HTR-8/SVneo (cell line): Measurements from ENCODE around the gene MAP3K20.
"Not testable (repeated sequence)": the region's sequence is repeated elsewhere in the genome, so short reads cannot be mapped to it uniquely, and the experiment has no call there.

ENCODE experiments used
- DNase-seq: peaks from one replicate; pipeline ENCODE4 v3.0.0; 2011; ENCODE audit warnings: low spot score, mixed read lengths; ENCODE audit not compliant: insufficient read length
- FAIRE-seq: peaks from 2 replicates; lab custom pipeline; 2011; peaks lifted over from hg19 to GRCh38; lab: Jason Lieb, UNC

The MAP3K20 gene

DNA sequence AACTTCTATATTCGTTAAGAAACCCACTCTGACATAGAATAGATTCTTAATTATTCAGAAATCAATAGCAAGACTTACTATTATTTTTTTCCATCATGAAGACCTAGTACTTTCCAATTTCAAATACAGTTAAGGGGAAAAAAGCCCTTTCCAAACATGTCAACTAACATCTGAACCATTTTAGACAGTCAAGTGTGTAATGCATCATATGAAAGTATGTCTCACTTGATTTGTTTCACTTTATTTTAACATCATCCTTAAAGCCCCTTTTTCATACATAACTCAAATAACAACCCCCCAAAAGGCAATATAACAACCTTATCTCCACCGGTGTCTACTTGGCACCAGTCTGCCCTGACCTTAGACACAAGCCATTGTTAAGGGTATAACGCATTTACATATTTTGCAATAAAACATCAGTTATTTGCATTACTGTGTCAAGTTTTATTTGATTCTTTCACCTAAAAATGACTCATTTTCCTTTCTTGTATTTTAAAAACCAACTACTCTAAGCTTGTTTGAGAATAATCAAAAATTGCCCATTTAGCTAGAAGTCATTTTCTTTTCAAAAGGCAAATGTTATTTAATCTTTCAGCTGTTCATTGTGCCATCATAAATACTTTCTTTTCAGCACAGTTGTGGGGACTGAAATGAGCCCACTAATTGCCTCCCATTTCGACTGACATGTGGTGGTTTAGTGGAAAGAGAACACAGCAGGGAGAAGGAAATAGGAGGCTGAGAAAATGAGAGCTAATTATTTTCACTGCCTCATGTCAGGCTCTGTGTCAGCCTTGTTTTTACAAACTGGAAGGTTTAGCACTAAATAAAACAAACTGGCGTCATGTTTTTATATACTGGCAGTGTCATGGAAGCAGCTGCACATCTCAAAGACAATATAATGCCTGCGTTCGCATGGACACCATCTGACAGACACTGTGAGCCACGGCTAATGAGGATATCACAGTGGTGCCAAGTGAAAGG lies 174.3 kb downstream of the MAP3K20 start:
- DNase-seq (no peak), FAIRE-seq (no peak)

DNA sequence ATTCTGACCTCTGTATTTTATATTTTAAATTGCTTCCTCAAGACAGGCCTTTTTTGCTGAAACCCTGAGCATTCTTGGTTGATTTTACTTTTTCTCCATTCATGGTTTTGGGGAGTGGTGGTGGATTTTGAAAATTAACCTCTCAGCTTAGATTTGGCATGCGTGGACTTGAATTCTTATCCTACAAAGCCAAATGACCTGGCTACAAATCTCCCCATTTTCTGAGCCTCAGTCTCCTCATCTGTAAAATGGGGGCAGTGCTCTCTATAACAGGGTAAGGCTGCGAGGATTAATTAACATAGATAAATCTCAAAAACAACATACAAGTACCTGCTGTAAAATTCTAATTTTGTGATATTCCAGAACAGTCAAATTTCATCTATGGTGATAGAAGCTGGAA lies 175.6 kb downstream of the MAP3K20 start:
- DNase-seq (no peak), FAIRE-seq (no peak)

DNA sequence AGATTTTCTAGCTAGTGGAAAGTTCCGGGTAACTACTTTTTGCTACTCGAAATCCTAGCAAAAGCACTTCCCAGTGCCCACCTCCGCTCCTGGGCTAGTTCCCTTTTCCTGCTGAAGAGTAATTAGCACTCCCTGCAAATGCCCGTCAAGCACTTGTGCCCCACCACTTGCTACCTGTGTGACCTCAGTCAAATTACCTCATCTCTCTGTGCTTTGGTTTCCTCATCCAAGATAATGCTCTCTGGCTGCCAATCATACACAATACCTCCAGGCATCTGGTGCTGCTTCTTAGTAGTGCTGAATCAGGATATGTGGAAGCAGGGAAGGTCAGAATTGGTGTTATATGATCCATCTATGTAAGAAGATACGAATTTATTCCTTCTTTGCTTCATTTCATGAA lies 176.9 kb downstream of the MAP3K20 start:
- FAIRE-seq (no peak), DNase-seq (no peak)

DNA sequence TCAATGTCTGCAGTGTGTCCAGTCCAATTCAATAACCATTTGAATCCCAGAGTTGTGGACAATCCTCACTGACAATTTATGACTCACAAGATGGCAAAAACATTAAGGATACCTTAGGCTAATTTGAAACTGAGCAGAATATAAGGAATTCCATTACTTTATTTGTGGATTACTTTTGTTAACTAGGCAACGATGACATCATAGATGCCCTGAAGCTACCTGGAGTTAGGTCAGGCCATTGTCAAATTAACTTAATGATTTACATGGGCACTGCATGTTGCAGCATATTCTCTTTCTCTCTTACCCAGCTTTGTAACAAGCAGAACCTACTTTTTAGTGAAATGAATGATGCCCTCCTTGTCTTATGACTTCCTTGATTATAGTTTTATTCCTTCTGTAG lies 179.0 kb downstream of the MAP3K20 start:
- DNase-seq (no peak), FAIRE-seq (no peak)

DNA sequence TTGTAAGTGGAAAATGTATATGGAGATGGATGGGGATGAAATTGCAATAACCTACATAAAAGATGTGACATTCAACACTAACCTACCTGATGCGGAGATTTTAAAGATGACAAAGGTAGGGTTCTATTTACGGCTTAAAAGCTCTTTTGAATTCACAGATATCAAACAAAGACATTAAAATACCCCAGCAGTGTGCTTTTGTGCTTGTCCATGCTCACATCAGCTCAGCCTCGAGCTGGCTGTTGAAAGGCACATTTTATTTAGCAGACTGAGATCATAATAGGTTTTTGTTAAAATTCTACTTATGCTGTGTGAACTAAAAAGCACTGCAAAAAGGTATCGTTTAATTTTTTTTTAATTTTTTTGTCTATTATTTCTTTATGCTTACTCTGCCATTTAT lies 183.1 kb downstream of the MAP3K20 start:
- DNase-seq, result no peak
- no peak for FAIRE-seq

DNA sequence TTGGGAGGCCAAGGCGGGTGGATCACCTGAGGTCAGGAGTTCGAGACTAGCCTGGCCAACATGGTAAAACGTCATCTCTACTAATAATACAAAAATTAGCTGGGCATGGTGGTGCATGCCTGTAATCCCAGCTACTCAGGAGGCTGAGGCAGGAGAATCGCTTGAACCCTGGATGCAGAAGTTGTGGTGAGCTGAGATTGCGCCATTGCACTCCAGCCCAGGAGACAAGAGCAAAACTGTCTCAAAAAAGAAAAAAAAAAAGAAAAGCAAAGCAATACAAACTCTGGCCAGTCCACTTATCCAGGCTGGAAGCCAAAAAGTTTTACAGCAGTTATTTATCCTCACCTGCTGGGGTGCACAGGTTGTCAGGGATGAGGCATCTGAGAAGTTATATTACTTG lies 186.7 kb downstream of the MAP3K20 start:
- not testable (repeated sequence) for FAIRE-seq, DNase-seq

DNA sequence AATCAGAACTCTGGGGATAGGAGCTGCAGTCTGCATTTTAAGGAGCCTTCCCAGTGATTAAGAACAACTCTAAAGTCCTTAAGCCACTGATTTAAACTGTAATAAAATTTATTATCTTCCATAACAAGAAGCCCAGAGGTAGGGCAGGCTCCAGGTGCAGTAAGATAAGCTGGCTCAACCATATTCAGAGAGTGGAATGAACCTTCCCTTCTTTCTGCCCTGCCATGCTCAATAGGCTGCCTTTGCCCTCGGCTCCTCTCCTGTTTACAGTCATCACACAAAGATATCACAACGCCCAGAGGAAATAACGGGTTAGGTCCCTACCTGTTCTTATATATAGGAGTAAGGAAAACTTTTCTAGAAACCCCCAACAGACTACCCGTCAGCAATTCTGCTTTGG lies 188.5 kb downstream of the MAP3K20 start:
- no peak for FAIRE-seq

DNA sequence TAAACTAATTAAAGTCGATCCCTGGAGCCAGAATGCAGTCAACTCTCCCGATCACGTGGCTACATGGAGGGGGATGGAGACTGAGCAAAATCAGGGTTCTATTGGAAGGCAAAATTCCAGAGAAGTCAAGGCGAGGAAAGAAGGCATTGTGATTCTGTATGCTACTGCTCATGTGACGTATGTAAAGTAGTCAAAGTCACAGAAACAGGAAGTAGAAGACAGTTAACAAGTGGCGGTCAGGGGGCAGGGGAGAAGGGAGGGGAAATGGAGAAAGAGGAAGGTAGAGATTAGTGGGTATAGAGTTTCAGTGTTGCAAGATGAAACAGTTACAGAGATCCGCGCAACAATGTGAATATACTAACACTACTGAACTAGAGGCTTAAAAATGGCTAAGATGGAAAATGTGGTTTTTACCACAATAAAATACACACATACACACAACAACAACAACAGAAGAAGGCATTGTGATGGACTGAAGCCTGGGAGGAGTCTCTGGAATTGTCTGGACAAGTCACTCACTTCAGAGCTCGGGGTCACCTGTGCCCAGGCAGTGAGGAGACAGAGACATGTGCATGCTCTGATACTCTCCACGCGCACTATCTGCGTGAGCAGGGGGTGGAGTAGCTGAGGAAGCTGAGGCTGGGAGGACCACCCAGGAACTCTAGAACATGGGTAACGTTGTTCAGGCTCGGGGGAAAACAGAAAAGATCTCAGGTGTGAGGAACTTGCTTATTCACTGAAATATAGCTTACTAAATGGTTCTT lies 189.1 kb downstream of the MAP3K20 start:
- DNase-seq (no peak), FAIRE-seq (no peak)

More for the DNA sequence above, 188.5 kb downstream of the MAP3K20 start:
- no peak for DNase-seq

DNA sequence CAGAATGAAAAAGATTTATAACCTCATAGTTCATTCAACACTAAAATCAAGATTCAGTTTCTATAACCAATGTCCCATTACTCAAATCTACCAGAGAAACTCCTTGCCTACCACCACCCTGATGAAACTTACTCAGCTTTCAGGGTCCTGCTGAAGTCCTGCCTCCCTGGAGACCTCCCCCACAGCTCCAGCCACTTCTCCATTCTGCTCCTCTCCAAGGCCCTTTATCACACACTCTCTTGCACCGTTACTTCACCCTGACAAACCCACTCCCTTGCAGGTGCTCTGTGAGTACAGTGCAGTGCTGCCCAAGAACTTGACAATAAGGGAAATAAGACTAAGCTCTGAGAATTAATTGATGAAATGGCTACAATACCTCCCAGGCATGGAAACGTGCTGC lies 195.5 kb downstream of the MAP3K20 start:
- no peak for FAIRE-seq
- no peak for DNase-seq

DNA sequence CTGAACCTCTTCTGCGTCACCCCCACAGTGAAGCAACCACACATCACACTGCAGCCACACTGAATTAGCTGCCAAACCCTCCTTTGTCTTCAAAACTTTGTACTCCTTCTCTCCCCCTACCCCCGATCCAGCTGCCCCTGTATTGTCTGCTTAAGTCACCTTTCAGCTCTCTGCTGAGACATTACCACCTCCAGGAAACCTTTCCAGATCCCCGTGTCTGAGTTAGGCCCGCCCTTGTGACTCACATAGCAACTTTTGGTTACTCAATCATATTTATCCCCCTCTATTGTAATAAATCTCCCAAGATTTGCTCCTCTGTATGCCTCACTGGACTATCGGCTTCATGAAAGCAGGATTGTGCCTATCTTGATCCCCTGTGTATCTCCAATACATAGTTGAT lies 196.2 kb downstream of the MAP3K20 start:
- no peak for FAIRE-seq

DNA sequence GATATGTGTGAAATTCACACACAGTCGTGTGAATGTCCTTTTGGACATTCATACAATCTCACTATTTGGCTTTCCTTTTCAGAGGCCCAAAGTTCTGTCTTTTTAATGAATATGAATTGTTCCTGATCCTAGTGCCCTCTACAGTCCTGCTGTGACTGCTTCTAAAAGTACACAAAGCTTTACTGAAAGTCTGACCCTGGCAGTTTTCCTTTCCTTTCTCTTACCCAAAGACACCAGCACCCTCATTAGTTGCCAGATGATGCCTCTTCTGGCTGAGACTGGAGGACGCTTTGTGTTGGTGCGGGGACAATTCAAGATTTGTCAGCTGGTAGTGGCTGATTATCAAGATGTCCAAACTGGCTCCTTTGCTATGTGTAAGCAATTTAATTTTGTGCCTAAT lies 197.2 kb downstream of the MAP3K20 start:
- DNase-seq (no peak), FAIRE-seq (no peak)

More for the DNA sequence above, 196.2 kb downstream of the MAP3K20 start:
- DNase-seq, result no peak

DNA sequence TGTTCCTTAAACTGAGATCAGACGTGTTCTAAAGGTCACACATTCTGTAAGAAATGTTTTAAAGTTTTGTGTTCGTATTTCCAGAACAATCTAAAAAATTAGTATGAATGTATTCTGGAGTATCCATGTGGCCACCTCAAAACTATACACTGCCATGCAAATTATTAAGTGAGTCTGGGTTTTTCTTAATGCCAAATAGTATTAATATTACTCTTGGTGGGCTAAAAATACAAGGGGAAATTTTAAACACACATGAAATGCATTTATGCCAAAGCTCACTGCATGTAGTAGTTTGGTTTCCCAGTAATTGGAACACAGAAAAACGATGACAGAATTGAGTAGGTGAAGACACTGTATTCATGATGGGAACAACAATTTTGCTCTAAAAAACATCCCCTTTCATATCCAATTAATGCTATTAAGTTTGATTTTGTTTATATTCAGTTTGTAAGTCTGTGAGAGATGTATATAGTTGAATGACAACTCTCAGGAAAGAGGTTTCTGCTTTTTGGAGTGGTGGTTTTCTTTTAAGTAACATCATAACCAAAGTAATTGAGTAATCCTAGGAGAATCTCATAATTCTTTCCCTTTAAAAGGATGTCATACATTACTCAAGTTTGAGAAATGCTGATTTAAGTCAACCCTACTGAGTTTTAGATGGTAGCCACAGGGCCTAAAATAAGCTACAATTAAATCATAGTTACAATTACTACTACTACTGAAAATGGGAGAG lies 203.3 kb downstream of the MAP3K20 start:
- DNase-seq (no peak), FAIRE-seq (no peak)

DNA sequence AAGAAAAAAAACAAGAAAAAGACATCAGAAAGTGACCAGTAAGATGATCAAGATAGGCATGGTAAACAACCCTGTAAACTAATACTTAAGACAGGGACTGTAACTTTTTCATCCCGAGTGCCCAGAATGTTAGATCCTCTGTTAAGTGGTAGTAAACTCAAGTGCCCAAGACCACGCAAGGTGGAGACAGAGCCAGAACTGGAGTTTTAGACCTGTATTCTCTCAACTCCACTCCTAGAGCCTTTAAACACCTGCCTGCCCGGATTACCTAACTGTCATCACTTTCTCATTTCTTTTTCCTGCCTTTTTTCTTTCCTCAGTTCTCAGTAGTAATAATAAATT lies 203.9 kb downstream of the MAP3K20 start:
- FAIRE-seq, result no peak
- DNase-seq, result no peak

DNA sequence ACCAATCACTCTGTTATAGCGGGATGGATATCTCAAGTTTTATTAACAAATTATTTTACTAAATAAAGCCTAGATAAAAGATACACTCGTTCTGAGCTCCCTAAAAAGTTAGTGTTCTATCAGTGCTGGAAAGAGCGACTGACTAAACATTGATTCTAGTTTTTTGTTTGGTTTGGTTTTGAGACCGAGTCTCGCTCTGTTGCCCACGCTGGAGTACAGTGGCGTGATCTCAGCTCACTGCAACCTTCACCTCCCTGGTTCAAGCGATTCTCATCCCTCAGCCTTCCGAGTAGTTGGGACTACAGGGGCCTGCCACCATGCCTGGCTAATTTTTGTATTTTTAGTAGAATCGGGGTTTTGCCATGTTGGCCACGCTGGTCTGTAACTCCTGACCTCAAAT lies 205.2 kb downstream of the MAP3K20 start:
- FAIRE-seq, result no peak

DNA sequence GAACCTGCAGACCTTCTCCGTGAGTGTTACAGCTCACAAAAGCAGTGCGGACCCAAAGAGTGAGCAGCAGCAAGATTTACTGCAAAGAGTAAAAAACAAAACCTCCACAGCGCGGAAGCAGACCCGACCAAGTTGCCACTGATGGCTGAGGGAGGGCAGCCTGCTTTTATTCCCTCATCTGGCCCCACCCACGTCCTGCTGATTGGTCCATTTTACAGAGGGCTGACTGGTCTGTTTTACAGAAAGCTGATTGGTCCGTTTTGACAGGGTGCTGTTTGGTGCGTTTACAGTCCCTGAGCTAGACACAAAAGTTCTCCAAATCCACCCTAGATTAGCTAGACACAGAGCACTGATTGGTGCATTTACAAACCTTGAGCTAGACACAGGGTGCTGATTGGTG lies 206.3 kb downstream of the MAP3K20 start:
- FAIRE-seq, DNase-seq: not testable (repeated sequence)

More for the DNA sequence above, 205.2 kb downstream of the MAP3K20 start:
- no peak for DNase-seq

DNA sequence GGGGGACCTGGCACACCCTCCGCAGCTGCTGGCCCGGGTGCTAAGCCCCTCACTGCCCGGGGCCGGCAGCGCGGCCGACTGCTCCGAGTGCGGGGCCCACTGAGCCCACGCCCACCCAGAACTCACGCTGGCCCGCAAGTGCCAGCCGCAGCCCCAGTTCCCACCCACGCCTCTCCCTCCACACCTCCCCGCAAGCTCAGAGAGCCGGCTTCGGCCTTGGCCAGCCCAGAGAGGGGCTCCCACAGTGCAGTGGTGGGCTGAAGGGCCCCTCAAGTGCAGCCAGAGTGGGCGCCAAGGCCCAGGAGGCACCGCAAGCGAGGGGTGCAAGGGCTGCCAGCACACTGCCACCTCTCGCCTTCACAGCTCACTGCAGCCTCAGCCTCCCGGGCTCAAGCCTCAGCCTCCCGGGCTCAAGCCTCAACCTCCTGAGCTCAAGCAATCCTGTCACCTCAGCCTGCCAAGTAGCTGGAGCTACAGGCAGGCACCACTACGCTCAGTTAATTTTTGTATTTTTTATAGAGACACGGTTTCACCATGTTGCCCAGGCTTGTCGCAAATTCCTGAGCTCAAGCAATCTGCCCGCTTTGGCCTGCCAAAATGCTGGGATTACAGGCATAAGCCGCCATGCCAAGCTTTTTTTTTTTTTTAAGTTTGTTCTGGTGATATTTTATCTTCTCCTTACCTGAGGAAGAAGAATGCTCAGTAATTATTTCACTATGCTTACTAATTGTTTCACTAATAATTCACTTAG lies 207.3 kb downstream of the MAP3K20 start:
- DNase-seq, result no peak
- FAIRE-seq, result no peak

DNA sequence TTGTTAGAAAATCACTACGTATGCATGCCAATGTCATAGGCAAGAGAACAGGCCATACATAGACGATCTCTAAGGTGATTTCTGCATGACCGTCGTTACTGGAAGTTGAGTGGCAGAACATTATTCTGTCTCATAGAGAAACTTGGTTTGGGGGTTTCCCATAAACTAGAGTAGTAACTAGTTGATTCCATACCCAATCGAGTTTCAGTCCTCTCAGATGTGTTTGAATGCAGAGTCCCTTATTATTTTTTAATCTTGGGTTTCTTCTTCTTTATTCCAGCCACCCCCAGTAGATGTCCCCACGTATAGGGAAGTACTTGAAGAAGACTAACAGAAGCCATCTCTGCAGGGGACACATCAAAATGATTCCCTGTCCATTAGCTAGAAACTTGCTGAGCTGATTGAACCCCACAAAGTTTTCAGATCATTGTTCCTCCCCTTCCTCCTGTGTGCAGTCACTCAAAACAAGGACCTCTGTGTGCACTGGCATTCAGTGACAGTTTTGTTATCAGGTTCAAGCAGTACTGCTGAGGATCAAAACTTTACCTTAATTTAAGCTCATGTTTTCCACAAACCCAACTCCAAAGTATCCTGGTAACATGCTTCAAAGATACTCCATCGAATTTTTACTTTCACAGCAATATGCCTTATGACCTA lies 210.6 kb downstream of the MAP3K20 start:
- DNase-seq, result no peak
- FAIRE-seq, result no peak

DNA sequence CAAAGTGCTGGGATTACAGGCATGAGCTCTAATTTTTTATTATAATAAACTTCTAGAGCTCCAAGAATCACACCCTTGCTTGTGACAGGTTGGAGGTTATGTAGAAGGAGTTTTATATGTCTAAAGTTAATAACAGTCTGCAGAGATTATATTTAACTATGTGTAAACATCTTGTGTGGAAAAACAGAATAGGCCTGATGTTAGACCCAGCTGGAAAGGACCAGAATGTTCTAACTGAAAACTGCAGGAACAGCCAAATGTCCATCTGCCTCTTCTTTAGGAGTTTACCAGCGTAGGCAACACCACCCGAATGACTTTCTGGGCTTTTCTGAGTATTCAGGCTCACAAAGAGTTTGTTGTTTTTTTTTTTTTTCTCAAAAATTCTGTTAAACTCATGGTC lies 211.9 kb downstream of the MAP3K20 start:
- DNase-seq (no peak), FAIRE-seq (no peak)

DNA sequence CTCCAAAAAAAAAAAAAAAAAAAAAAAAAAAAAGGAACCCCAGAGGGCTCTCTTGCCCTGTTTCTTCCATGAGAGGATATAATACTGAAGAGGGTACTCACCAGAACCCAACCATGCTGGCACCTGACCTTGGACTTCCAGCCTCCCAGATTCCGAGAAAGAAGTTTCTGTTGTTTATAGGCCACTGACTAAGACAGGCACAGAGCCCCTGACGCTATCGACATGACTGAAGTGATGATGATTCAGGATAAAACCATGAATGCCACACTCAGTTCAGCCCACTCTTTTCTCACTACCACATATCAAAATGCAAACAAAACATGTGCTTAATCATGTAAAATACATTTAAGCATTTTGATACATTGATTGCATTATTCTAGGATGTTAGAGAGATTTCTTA lies 212.9 kb downstream of the MAP3K20 start:
- DNase-seq (peak; percentile 47), FAIRE-seq (peak; percentile 4)
